ENCODE measurements around the gene GCNT3. TPM values are rescaled to one million over a fixed set of nuclear protein-coding genes. Genes with fewer than 3 reads are reported as not detected.
"Not testable (repeated sequence)": the region's sequence is repeated elsewhere in the genome, so short reads cannot be mapped to it uniquely, and the experiment has no call there.

The GCNT3 gene
- total RNA-seq, 1 experiment from 2014 or later, result not detected

- in situ Hi-C loops (cut with HindIII; ENCODE audit: low sequenced_read_pairs), result no loop called here
- no peak for DNase-seq (ENCODE audit: low spot score)
These were observed 2.6 kb downstream of the GCNT3 start for GRCh38 chr15:59614153-59614552.

DNA sequence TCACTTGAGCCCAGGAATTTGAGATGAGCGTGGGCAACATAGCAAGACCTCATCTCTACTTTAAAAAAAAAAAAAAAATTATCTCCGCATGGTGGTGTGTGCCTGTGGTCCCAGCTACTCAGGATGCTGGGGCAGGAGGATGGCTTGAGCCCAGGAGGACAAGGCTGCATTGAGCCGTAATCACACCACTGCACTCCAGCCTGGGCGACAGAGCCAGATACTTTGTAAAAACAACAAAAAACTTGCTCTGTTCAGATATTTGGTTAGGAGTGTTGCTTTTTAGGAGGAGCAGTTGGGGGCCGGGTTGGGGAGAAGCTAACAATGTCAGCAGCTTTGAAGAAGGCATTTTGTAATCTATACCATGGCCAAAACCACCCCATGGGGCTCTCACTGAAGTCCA lies 4.1 kb downstream of the GCNT3 start:
- DNase-seq (ENCODE audit: low spot score), result no peak
- in situ Hi-C loops (cut with HindIII; ENCODE audit: low sequenced_read_pairs), result no loop called here

DNA sequence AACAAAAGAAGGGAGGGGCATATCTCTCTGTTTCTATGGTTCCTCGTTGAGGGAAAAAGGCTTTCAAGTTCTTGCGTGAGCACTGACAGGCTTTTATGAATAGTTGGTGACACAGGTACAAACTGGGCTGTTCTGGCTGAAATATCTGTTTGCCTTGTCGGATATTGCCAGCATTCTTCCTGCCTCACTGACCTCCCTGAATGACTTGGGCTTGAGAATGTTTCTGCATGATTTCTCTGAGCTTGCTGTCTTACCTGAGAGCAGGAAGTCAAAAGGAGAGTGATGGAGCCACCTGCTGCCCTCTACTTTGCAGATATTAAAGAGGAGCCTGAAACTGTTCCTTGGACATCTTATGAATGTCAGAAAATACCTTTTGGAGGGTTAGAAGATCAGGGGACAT lies 4.8 kb downstream of the GCNT3 start:
- DNase-seq (ENCODE audit: low spot score), result no peak
- in situ Hi-C loops (cut with HindIII; ENCODE audit: low sequenced_read_pairs), result no loop called here

DNA sequence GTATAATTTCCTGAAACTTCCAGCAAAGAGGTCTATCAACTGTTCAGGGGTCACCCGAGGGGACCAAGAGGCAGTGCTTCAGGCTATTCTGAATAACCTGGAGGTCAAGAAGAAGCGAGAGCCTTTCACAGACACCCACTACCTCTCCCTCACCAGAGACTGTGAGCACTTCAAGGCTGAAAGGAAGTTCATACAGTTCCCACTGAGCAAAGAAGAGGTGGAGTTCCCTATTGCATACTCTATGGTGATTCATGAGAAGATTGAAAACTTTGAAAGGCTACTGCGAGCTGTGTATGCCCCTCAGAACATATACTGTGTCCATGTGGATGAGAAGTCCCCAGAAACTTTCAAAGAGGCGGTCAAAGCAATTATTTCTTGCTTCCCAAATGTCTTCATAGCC lies 6.8 kb downstream of the GCNT3 start:
- DNase-seq (ENCODE audit: low spot score), result no peak
- in situ Hi-C loops (cut with HindIII; ENCODE audit: low sequenced_read_pairs), result no loop called here

DNA sequence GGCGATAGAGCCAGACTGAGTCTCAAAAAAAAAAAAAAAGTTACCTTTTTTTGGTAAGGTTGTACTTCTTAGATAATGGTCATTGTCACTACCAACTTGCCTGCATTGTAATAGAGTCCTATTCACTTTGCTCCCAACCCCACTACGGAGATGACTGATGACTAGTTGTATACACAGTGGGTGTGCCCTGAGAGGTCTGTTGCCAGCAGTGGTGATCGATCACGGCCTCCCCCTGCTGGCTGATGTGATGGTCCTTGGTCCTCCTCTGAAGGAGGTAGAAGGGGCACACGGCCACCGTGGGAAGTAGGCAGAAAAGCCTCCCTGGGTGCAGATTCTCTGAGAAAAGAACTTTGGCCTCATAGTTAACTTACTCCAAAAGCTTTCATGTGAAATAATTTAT lies 10.7 kb downstream of the GCNT3 start:
- in situ Hi-C loops (cut with HindIII; ENCODE audit: low sequenced_read_pairs), result no loop called here
- DNase-seq (ENCODE audit: low spot score), result no peak

- no peak for DNase-seq (ENCODE audit: low spot score)
- in situ Hi-C loops (cut with HindIII; ENCODE audit: low sequenced_read_pairs), result no loop called here
These were observed 21.1 kb downstream of the GCNT3 start for GRCh38 chr15:59632714-59633113.

- no peak for DNase-seq (ENCODE audit: low spot score)
- in situ Hi-C loops (cut with HindIII; ENCODE audit: low sequenced_read_pairs), result no loop called here
These were observed 24.6 kb downstream of the GCNT3 start for GRCh38 chr15:59636184-59636583.

- DNase-seq (ENCODE audit: low spot score); in situ Hi-C loops (cut with HindIII; ENCODE audit: low sequenced_read_pairs): not testable (repeated sequence)
These were observed 25.9 kb downstream of the GCNT3 start for GRCh38 chr15:59637507-59637906.

GRCh38 chr15:59642351-59642750 lies 30.8 kb downstream of the GCNT3 start:
- in situ Hi-C loops (cut with HindIII; ENCODE audit: low sequenced_read_pairs), result no loop called here
- no peak for DNase-seq (ENCODE audit: low spot score)

GRCh38 chr15:59644756-59645155 lies 33.2 kb downstream of the GCNT3 start:
- DNase-seq (ENCODE audit: low spot score), result no peak
- in situ Hi-C loops (cut with HindIII; ENCODE audit: low sequenced_read_pairs), result no loop called here

GRCh38 chr15:59645812-59646211 lies 34.2 kb downstream of the GCNT3 start:
- DNase-seq (ENCODE audit: low spot score); in situ Hi-C loops (cut with HindIII; ENCODE audit: low sequenced_read_pairs): not testable (repeated sequence)

DNA sequence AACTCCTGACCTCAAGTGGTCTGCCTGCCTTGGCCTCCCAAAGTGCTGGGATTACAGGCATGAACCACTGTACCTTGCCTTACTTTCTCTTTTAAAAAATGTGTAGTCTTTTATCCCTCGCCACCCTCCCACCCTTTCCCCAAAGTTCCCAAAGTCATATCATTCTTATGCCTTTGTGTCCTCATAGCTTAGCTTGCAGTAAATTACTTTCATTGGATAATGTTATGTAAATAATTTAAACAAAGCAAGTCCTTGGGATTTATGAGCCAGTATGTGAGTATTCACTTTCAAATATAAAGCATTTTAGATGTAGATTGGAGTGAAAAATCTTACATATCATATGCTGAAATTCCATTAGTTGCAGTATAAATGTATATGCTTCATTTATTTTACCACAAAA lies 34.7 kb downstream of the GCNT3 start:
- in situ Hi-C loops (cut with HindIII; ENCODE audit: low sequenced_read_pairs), result no loop called here
- DNase-seq (ENCODE audit: low spot score), result no peak

DNA sequence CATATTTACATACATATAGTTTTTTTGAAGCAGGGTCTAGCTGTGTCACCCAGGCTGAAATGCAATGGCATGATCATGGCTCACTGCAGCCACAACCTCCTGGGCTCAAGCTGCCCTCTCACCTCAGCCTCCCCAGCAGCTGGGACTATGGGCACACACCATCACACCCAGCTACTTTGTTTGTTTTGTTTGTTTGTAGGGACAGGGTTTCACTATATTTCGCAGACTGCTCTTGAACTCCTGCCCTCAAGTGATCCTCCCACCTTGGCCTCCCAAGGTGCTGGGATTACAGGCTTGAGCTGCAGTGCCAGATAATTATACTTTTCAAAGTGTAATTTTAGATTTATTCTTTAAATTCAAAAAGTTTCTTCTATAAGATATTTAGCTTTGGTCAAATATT lies 35.5 kb downstream of the GCNT3 start:
- no peak for DNase-seq (ENCODE audit: low spot score)
- in situ Hi-C loops (cut with HindIII; ENCODE audit: low sequenced_read_pairs), result no loop called here

DNA sequence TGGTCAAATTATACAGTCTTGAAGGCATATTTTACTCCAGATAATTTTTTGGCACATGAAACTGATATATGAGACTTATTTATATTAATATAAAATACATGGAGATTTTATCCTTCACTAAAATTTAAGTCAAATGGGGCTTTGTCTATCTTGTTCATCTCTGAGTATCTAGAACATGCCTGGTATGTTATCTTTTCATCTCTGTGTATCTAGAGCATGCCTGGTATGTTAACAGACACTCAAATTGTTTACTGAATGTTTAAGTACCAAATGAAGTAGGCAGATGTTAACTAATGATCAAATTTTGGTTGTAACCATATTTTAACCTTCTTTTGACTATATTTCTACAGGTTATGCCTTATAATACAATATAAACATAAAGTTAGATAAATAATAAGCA lies 38.0 kb downstream of the GCNT3 start:
- in situ Hi-C loops (cut with HindIII; ENCODE audit: low sequenced_read_pairs), result no loop called here
- DNase-seq (ENCODE audit: low spot score), result no peak

DNA sequence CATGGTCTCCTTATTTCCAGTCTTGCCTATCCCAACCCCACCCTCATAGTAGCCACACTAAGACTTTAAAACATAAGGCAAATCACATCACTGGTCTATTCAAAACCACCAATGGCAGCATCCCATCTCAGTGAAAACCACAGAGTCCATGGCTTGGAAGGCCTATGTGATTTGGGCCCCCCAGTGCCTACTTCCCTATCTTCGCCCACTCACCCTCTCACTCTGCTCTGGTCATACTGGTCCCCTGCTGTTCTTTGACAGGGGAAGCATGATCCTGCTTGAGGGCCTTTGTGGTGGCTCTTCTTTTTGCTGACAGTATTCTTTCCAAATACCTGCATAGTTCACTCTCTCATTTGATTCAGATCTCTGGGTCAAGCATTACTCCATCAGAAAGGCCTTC lies 42.5 kb downstream of the GCNT3 start:
- in situ Hi-C loops (cut with HindIII; ENCODE audit: low sequenced_read_pairs), result no loop called here

DNA sequence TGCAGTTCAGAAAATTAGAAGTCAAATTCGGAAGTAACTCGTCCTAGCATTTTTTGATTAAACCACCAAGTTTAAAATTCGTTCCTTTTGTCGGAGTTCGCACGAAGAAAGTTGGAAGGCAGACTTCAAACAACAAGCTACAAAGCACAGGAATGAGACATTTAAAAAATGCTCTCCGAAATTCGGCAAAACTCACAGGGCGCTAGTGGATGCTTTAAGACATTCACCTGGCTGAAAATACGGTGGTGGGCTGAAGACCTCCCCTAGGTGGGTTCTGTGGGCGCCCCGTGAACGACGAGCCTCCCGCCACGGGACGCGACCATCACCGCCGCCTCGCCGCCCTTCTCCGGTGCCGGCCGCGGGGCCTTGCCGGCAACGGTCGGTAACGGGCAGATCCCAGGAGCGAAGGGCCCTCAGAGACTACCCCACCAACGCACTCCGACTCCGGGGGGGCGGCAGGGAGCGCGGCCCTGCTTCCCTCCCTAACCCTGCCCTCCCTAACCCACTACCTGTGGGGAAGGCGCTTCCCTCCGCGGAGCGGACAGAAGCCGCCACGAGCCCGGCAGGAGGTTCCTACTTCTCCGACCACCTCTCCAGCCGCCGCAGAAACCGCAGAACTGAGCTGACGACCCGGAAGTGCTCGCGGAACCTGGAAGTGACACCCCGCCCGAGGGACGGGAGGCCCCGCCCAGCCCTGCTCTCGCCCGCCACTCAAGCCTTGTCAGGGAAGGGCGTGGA lies 45.5 kb downstream of the GCNT3 start, which contains the start of gene GTF2A2:
Gene GTF2A2 (minus strand): TSS at position 619 of the 738 bp plus-strand sequence. CDS start 5,238 bp downstream, outside the sequence.
- in situ Hi-C loops (cut with HindIII; ENCODE audit: low sequenced_read_pairs), result no loop called here
- DNase-seq (ENCODE audit: low spot score), result peak; percentile 97

More for the DNA sequence above, 42.5 kb downstream of the GCNT3 start:
- no peak for DNase-seq (ENCODE audit: low spot score)

DNA sequence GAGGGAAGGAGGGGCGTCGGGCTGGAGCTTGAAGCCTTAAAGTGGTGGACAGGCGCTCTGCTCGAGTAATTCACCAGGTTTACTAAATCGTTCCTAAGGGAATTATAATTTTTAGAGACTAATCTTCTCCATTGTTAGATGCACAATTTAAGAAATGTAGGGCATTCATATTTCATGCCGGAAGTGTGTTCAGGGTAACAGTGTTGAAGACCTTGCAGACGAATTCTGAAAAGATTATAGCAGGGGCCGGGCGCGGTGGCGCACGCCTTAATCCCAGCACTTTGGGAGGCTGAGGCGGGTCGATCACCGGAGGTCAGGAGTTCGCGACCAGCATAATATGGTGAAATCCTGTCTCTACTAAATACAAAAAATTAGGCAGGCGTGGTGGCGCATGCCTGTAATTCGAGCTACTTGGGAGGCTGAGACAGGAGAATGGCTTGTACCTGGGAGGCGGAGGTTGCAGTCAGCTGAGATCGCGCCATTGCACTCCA lies 46.1 kb downstream of the GCNT3 start:
- in situ Hi-C loops (cut with HindIII; ENCODE audit: low sequenced_read_pairs), result no loop called here
- DNase-seq (ENCODE audit: low spot score), result no peak

GRCh38 chr15:59659366-59659765 lies 47.8 kb downstream of the GCNT3 start:
- in situ Hi-C loops (cut with HindIII; ENCODE audit: low sequenced_read_pairs), result no loop called here

DNA sequence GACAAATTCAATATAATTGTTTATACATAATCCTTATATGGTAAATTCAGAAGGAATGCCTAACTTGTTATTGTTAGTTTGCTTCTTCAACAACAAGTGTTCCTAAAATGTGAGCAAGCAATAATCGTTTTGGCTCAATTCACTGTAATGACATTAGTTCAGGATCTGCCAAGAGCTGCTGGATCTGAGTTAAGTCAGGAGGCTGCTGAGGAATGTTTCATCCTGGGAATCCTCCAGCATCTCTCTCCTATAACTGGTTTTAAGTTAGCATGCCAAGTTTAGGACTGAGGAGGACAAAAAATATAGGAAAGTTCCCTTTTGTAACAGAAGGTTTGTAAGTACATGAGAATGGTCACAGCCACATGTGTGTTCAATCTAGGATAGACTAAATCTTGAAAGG lies 50.7 kb downstream of the GCNT3 start:
- no peak for DNase-seq (ENCODE audit: low spot score)
- in situ Hi-C loops (cut with HindIII; ENCODE audit: low sequenced_read_pairs), result no loop called here

More at GRCh38 chr15:59659366-59659765, 47.8 kb downstream of the GCNT3 start:
- no peak for DNase-seq (ENCODE audit: low spot score)

DNA sequence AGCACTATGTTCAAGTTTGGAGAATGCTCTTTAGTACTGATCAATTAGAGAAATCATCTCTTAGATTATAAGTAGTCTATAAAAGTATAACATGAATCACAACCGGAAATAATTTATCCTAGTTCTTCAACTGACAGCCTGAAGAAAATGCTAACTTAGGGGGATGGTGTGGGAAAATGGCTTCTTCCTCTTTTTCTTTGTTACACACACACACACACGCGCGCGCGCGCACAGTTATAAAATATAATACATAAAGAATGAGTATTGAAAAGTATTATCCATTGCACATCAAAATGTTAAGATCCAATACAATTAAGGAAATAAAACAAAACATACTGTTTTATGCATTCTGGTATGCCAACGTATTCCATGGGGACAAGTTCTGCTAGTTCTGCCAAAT lies 57.0 kb downstream of the GCNT3 start:
- in situ Hi-C loops (cut with HindIII; ENCODE audit: low sequenced_read_pairs), result no loop called here
- DNase-seq (ENCODE audit: low spot score), result no peak

All from G401 (cell line).